Body of pancreas (tissue), 4 donors: ENCODE measurements around the gene DNAI2.

Experiments used
- POLR2A ChIP-seq, 3 donors: fragments of 450-650 bp; IDR thresholded peaks; one replicate each; pipeline ENCODE4 v1.6.1; 2016; ENCODE audit warnings: antibody characterized with exemption in 3 of 3, mild to moderate bottlenecking in 2 of 3
- TF ChIP-seq, protein P1 (sequence below), 7 experiments: fragments of 450-650 bp in 4 of 7; fragments of 200-600 bp in 3 of 7; sonication (generic) in 3 of 7; IDR thresholded peaks; one replicate each; pipeline ENCODE4 v1.5.1; 2016 to 2019; ENCODE audit warnings: antibody characterized with exemption in 7 of 7

DNA sequence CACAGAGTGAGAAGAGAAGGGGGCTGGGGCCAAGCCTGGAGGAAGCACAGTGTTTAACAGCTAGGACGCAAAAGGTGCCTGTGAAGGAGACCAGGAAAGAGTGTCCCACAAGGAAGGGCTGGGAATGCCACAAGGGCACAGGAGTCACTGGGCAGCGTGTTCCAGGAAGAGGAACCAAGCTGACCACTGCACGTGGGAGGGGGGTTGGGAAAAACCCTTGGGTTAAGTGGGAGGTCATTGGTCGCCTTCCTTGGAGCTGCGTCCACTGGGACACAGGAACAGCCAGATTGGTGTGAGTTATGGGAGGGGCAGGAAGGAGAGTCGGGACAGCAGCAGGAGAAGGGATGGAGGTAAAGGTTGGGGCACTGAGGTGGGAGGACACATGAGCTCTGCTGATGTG is 47.8 kb upstream of the DNAI2 start:
- TF ChIP-seq, protein P1, sequence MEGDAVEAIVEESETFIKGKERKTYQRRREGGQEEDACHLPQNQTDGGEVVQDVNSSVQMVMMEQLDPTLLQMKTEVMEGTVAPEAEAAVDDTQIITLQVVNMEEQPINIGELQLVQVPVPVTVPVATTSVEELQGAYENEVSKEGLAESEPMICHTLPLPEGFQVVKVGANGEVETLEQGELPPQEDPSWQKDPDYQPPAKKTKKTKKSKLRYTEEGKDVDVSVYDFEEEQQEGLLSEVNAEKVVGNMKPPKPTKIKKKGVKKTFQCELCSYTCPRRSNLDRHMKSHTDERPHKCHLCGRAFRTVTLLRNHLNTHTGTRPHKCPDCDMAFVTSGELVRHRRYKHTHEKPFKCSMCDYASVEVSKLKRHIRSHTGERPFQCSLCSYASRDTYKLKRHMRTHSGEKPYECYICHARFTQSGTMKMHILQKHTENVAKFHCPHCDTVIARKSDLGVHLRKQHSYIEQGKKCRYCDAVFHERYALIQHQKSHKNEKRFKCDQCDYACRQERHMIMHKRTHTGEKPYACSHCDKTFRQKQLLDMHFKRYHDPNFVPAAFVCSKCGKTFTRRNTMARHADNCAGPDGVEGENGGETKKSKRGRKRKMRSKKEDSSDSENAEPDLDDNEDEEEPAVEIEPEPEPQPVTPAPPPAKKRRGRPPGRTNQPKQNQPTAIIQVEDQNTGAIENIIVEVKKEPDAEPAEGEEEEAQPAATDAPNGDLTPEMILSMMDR (IDR thresholded peaks at IDR 0.05): no peak
- TF ChIP-seq POLR2A (IDR thresholded peaks at IDR 0.05): no peak
